ENCODE data around the gene C2orf74. TPM values are rescaled to one million over a fixed set of nuclear protein-coding genes. Genes with fewer than 3 reads are reported as not detected.
"Not testable (repeated sequence)": the region's sequence is repeated elsewhere in the genome, so short reads cannot be mapped to it uniquely, and the experiment has no call there.

The C2orf74 gene
- total RNA-seq, 4 donors from 2014 or later: 18.7 to 43.2 (median 33.2) TPM

DNA sequence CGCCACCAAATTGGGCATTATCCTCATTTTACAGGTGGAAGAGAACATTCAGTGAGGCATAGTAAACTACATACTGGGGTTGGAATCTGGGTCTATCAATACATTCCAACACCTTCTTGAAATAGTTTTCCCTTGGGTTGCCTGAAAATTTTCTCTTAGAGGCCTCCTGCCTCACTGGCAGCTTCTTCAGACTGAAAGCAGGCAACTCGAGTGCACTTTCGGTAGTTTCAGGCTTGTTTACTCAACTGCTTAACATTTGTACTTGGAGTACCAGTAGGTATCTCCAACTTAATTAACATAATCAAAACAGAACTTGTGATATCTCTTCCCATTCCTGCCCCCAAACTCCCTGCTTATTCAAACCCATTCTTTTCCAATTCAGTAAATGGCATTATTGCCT, 36.2 kb upstream of the C2orf74 start:
- TF ChIP-seq POLR2AphosphoS5 (IDR thresholded peaks at IDR 0.05) (no peak), EP300 (IDR thresholded peaks at IDR 0.05) (no peak), POLR2A (IDR thresholded peaks at IDR 0.05; ENCODE audit: low read depth) (no peak)
- TF ChIP-seq, protein P1, sequence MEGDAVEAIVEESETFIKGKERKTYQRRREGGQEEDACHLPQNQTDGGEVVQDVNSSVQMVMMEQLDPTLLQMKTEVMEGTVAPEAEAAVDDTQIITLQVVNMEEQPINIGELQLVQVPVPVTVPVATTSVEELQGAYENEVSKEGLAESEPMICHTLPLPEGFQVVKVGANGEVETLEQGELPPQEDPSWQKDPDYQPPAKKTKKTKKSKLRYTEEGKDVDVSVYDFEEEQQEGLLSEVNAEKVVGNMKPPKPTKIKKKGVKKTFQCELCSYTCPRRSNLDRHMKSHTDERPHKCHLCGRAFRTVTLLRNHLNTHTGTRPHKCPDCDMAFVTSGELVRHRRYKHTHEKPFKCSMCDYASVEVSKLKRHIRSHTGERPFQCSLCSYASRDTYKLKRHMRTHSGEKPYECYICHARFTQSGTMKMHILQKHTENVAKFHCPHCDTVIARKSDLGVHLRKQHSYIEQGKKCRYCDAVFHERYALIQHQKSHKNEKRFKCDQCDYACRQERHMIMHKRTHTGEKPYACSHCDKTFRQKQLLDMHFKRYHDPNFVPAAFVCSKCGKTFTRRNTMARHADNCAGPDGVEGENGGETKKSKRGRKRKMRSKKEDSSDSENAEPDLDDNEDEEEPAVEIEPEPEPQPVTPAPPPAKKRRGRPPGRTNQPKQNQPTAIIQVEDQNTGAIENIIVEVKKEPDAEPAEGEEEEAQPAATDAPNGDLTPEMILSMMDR (IDR thresholded peaks at IDR 0.05): no peak
- no peak overlapping the region for H3K27ac ChIP-seq (replicated peaks in 1 of 4)
- H3K27me3 ChIP-seq: no peaks in the 10 kb centered on the region
- peaks cover 0 to 17% (median 3%) of the 10 kb centered on the region in 4 donors for H3K36me3 ChIP-seq
- 93% methylated on average over 3 of the region's 3 CpGs for WGBS
- DNase-seq (ENCODE audit: extremely low spot score): no peak
- H3K4me1 ChIP-seq: no peaks in the 10 kb centered on the region
- peaks cover 0 to 10% (median 4%) of the 10 kb centered on the region in 4 donors for H3K9me3 ChIP-seq
- H3K4me3 ChIP-seq: no peak overlapping the region
- intact Hi-C loops (cut with DNase I): no loop called here

DNA sequence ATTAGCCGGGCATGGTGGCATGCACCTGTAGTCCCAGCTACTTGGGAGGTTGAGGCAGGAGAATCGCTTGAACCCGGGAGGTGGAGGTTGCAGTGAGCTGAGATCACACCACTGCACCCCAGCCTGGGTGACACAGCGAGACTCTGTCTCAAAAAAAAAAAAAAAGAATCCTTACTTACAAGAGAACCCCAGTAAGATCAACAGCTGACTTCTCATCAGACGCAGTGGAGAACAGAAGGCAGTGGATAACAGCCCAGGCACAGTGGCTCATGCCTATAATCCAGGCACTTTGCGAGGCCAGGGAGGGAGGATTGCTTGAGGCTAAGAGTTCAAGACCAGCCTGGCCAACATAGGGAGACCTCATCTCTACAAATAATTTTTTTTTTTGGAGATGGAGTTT, 33.9 kb upstream of the C2orf74 start:
- H3K36me3 ChIP-seq; H3K27ac ChIP-seq (replicated peaks in 1 of 4); H3K27me3 ChIP-seq; DNase-seq (ENCODE audit: extremely low spot score); intact Hi-C loops (cut with DNase I); H3K4me1 ChIP-seq; H3K4me3 ChIP-seq: not testable (repeated sequence)
- peaks cover 0 to 10% (median 4%) of the 10 kb centered on the region in 4 donors for H3K9me3 ChIP-seq
- 97% methylated on average over 6 of the region's 6 CpGs for WGBS

DNA sequence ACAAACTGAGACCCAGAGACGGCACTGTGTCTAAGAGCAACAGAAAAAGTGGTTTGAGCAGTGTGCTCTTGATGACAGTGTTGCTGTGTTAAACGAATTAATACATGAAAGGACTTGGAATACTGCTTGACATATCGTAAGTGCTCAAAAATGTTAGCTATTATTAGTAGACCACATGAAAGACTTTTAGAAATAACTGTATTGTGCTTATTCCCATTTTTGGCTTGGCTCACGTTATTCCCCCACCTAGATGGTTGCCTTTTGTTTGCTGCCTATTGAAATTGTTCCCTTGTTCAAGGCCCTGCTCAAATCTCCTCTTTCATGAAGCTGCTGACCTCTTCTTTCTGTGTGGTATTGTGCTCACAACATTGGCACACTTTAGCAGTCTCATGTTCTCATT, 27.8 kb upstream of the C2orf74 start:
- no peak for DNase-seq (ENCODE audit: extremely low spot score)
- no peak overlapping the region for H3K4me3 ChIP-seq
- intact Hi-C loops (cut with DNase I): no loop called here
- no peaks in the 10 kb centered on the region for H3K36me3 ChIP-seq
- H3K9me3 ChIP-seq: no peaks in the 10 kb centered on the region
- no peaks in the 10 kb centered on the region for H3K4me1 ChIP-seq
- WGBS: 71% methylated on average over 4 of the region's 4 CpGs
- no peaks in the 10 kb centered on the region for H3K27me3 ChIP-seq
- TF ChIP-seq EP300 (IDR thresholded peaks at IDR 0.05): no peak
- TF ChIP-seq, protein P1 (IDR thresholded peaks at IDR 0.05): no peak
- no peak for TF ChIP-seq POLR2AphosphoS5 (IDR thresholded peaks at IDR 0.05)
- no peak for TF ChIP-seq POLR2A (IDR thresholded peaks at IDR 0.05; ENCODE audit: low read depth)
- no peak overlapping the region for H3K27ac ChIP-seq (replicated peaks in 1 of 4)

DNA sequence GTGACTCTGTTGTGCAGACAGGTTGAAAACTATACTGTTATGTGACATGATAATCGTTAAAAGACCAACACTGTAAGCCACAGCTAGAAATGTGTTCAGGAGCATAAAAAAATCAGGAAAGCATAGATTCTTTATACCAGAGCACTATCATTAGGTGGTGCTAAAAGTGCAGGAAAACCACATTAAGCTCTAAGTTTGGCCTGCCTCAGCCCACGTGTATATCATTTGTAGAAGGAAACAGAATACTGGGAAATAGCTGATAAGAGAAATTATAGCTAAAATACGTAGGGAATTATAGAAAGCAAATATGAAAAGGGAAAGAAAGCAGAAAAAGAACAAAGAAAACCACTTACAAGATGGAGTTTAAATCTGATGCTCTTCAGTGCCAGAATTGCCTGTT, 26.5 kb upstream of the C2orf74 start:
- H3K36me3 ChIP-seq: no peaks in the 10 kb centered on the region
- intact Hi-C loops (cut with DNase I): no loop called here
- DNase-seq (ENCODE audit: extremely low spot score): no peak
- WGBS: 14% methylated on average over 3 of the region's 3 CpGs
- H3K9me3 ChIP-seq: no peaks in the 10 kb centered on the region
- no peaks in the 10 kb centered on the region for H3K4me1 ChIP-seq
- TF ChIP-seq, protein P1 (IDR thresholded peaks at IDR 0.05): peak in 1 of 3 experiments; percentile 33
- no peak for TF ChIP-seq EP300 (IDR thresholded peaks at IDR 0.05)
- H3K27ac ChIP-seq (replicated peaks in 1 of 4): no peak overlapping the region
- no peak overlapping the region for H3K4me3 ChIP-seq
- no peaks in the 10 kb centered on the region for H3K27me3 ChIP-seq

DNA sequence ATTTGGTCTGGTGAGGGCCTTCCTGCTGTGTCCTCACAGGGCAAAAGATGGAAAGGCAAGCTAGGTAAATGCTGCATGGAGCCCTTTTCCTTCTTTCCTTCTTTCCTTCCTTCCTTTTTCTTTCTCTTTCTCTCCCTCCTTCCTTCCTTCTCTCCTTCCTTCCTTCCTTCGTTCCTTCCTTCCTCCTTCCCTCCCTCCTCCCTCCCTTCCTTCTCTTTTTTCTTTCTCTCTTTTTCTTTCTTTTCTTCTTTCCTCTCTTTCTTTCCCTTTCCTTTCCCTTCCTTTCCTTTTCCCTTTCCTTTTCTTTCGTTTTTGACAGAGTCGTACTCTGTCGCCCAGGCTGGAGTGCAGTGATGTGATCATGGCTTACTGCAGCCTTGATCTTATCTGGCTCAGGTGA, 23.1 kb upstream of the C2orf74 start:
- TF ChIP-seq, protein P1 (IDR thresholded peaks at IDR 0.05): no peak
- Histone ChIP-seq H3K27me3 (no peaks in the 10 kb centered on the region), H3K36me3 (no peaks in the 10 kb centered on the region), H3K27ac (replicated peaks in 1 of 4) (no peak overlapping the region), H3K4me3 (no peak overlapping the region), H3K9me3 (no peaks in the 10 kb centered on the region), H3K4me1 (peaks cover 0 to under 1% (median 0%) of the 10 kb centered on the region in 4 donors)
- intact Hi-C loops (cut with DNase I): no loop called here
- 94% methylated on average over 4 of the region's 4 CpGs for WGBS
- no peak for DNase-seq (ENCODE audit: extremely low spot score)
